Measurements from ENCODE around the gene HNRNPDL.
"Not testable (repeated sequence)": the region's sequence is repeated elsewhere in the genome, so short reads cannot be mapped to it uniquely, and the experiment has no call there.

The HNRNPDL gene

GRCh38 chr4:82419451-82419850 is 10.8 kb downstream of the HNRNPDL start:
- no peak overlapping the region for H3K4me3 ChIP-seq (replicated peaks; ENCODE audit: low read depth, low read length)
- TF ChIP-seq CTCF (IDR thresholded peaks at IDR 0.05; ENCODE audit: low read depth, low read length, missing control alignments): no peak
- DNase-seq (ENCODE audit: extremely low read depth, low read depth): no peak

- no peak for DNase-seq (ENCODE audit: extremely low read depth, low read depth)
- H3K4me3 ChIP-seq (replicated peaks; ENCODE audit: low read depth, low read length): no peak overlapping the region
- TF ChIP-seq CTCF (IDR thresholded peaks at IDR 0.05; ENCODE audit: low read depth, low read length, missing control alignments): no peak
Measured at GRCh38 chr4:82415922-82416365, 14.3 kb downstream of the HNRNPDL start.

- not testable (repeated sequence) for DNase-seq (ENCODE audit: extremely low read depth, low read depth); H3K4me3 ChIP-seq (replicated peaks; ENCODE audit: low read depth, low read length)
Measured at GRCh38 chr4:82415061-82415460, 15.2 kb downstream of the HNRNPDL start.

- no peak for DNase-seq (ENCODE audit: extremely low read depth, low read depth)
- H3K4me3 ChIP-seq (replicated peaks; ENCODE audit: low read depth, low read length): no peak overlapping the region
- TF ChIP-seq CTCF (IDR thresholded peaks at IDR 0.05; ENCODE audit: low read depth, low read length, missing control alignments): no peak
Measured at GRCh38 chr4:82403725-82404124, 26.5 kb downstream of the HNRNPDL start.

- H3K4me3 ChIP-seq (replicated peaks; ENCODE audit: low read depth, low read length): no peak overlapping the region
- TF ChIP-seq CTCF (IDR thresholded peaks at IDR 0.05; ENCODE audit: low read depth, low read length, missing control alignments): no peak
- no peak for DNase-seq (ENCODE audit: extremely low read depth, low read depth)
Measured at GRCh38 chr4:82402196-82402775, 28.0 kb downstream of the HNRNPDL start.

GRCh38 chr4:82401600-82401999 is 28.7 kb downstream of the HNRNPDL start:
- DNase-seq (ENCODE audit: extremely low read depth, low read depth): no peak
- TF ChIP-seq CTCF (IDR thresholded peaks at IDR 0.05; ENCODE audit: low read depth, low read length, missing control alignments): no peak

GRCh38 chr4:82398263-82398662 is 32.0 kb downstream of the HNRNPDL start:
- H3K4me3 ChIP-seq (replicated peaks; ENCODE audit: low read depth, low read length): no peak overlapping the region
- no peak for DNase-seq (ENCODE audit: extremely low read depth, low read depth)
- TF ChIP-seq CTCF (IDR thresholded peaks at IDR 0.05; ENCODE audit: low read depth, low read length, missing control alignments): no peak

More at GRCh38 chr4:82401600-82401999, 28.7 kb downstream of the HNRNPDL start:
- no peak overlapping the region for H3K4me3 ChIP-seq (replicated peaks; ENCODE audit: low read depth, low read length)
